Placental epithelial cell (primary cell): ENCODE data around the gene CPVL. TPM values are rescaled to one million over a fixed set of nuclear protein-coding genes. Genes with fewer than 3 reads are reported as not detected.

Experiments used
- total RNA-seq: library from RNA; depleted of rRNA; stranded (reverse); fragments of >200 nt; gene quantifications from 2 replicates; pipeline ENCODE4 v1.2.3, GENCODE V29; 2012

CPVL gene
- 11.4 and 15.4 TPM in 2 replicates for total RNA-seq

DNA sequence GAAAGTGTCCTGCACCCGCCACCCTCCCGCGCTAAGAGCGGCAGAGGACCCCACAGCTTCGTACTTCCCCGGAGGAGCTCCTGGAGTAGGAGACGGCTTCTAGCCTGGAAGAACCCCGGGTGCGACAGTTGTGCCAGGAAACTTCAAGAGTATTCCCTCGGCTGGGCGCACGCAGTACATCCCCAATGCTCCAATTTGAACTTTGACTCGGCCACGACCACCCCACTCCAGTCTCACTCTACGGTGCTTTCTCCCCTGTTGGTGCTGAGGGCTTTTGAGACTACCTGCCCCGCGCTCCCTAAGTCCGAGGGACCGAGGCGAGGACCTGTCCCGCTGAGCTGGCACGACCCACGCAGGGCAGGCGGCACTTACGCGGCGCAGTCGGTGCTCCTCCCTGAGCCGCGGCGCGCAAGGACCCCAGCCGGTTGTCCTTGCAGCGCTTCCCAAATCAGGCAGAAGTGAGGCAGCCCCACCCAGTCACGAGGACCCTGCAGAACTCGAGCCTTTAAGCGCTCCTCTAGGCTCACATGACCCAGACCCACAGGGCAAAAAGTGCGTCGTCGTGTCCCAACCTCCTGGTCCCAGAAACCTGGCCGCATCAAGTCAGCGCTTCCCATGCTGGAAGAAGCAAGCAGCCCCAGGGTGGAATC is at the start of gene CPVL:
CPVL (minus strand) TSS at position 481 of the 650 bp plus-strand sequence. CDS start 25,476 bp downstream, outside the sequence.

DNA sequence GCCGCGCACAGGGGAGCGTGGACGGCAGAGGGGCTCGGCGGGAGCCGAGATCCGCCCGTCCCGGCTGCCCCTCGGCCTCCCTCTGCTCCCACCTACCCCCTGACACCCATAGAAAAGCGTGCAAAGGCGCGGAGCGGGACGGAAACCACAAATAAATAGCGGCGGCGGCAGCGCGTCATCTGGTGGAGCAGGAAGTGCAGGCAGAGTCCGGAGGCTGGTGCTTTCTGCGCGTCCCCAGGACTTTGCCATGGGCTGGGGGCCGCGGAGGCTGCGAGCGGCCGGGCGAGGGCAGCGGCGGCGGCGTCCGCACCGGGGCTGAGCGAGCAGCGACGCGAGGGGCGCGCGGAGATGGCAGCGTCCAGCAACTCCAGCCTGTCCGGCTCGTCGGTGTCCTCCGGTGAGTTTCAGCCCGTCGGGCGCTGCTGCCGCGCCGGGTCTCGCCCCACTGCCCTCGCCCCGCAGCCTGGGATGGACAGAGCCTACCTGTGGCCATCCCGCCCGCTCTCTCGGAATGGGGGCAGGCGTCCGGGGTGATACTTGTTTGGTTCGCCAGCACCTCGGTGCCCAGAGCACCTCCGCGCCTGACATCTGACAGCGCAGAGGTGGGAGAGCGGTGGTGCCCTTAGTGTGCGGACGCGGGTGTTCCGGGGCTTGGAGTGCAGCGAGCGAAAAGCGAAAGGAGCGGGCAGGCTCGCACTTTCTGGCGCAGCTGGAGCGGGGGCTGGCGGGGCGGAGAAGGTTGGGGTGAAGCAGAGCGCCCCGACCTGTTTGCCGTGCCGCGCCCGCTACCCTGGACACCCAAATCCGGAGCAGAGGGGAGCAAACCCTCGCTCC is 48.5 kb upstream of the CPVL start, which contains the start of gene CHN2:
CHN2 (plus strand) TSS at position 182 of the 834 bp plus-strand sequence.

DNA sequence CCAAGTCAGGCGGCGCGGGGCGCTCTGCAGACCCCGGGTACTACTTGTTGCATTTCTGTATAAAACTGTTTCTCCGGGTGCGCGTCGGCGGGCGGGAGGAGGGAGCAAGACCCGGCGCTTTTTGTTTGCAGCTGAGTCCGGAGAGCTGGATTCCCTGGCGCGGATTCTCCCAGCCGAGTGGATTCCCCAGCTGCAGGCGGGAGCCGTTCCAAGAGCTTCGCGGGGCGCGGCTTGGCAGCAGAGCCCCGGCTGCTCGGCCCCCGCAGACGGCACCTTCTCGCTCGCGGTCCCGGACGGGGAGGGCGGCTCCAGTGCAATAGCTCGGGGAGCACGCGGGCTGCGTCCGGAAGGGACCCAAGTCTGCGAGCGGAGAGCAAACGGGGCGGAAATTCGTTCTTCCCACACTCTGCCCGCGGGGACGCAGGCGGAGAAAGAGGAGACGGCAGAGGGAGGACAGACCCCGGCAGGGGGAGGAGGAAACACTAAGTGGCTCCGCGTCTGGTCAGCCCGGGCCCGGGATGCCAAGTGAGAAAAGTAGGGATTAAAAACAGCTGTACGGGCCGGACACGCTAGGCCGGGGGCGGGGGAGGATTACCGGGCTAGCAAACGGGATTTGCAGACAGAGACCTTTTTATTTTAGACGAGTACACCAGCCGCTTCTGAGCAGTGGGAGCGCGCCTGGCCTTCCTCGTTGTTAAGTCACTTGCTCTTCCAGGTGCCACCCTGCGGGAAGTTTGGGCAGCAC is 187.9 kb downstream of the CPVL start, which contains the start of gene TRIL:
TRIL (minus strand) TSS at position 96 of the 745 bp plus-strand sequence. CDS start 284 bp downstream, outside the sequence.

Other genes starting within 250 kb of the CPVL start
- 0.33 and 0.79 TPM in 2 replicates for gene TRIL, start 188.2 kb downstream of the CPVL start, total RNA-seq
- gene CHN2, start 48.2 kb upstream of the CPVL start, total RNA-seq = 16.1 and 25.5 TPM in 2 replicates